Measurements from ENCODE around the gene XYLT2.

The XYLT2 gene

GRCh38 chr17:50352072-50352692 is 6.3 kb downstream of the XYLT2 start:
- DNase-seq = no peak

DNA sequence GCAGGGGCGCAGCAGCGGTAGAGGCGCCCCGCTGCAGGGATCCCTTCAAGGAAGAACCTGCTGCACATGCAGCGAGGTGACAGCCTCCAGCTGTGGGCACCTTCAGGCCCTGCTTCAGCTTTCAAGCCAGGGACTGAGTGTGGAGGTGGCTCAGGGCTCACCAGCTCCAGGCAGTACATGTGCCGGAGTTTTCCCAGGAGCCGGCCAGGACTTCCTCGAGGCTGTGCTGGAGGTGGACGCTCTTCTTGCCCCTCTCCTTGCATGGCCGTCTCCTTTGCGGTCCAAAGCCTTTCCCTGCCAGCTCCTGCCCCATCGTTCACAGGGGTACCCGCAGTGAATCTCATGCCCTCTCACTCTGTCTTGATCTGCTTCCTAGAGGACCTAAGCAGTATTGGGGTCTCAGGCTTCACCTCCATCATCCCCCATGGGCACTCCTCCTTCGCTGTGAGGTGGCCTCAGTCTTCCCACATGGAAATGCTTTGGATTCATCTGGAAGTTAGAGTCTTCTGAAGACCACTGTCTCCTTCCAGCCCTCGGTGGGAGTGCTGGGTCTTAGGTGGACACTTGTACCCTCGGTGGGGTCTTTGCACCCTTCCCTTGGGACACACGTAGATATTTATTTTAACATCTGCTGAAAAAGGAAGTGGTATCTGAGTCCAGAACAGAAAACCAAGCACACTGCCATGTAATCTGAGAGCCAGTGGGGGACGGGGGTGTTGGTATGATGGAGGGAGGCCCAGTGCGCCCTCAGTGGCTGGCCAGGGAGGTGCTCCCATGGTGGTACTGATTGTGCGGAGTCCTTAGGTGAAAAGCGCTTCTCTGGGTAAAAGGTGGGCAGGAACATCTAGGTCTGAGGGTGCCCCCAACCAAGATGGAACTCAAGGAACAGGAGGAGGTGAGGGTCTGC is 7.0 kb downstream of the XYLT2 start:
- DNase-seq = no peak

DNA sequence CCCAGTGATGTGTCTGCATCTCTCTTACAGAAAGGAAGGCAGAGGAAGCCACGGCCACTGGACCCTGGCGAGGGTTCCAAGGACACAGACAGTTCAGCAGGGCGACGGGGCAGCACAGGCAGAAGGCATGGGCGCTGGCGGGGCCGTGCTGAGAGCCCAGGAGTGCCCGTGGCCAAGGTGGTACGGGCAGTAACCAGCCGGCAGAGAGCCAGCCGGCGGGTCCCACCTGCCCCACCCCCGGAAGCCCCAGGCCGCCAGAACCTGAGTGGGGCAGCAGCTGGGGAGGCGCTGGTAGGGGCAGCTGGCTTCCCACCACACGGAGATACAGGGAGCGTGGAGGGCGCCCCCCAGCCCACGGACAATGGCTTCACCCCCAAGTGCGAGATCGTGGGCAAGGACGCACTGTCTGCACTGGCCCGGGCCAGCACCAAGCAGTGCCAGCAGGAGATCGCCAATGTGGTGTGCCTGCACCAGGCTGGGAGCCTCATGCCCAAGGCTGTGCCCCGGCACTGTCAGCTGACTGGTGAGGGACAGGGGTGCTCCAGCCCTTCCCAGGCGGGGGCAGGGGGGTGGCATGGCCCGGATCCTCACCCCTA is 7.8 kb downstream of the XYLT2 start:
- no peak for DNase-seq

- no peak for DNase-seq
Observed at GRCh38 chr17:50354198-50354597, 8.3 kb downstream of the XYLT2 start.

DNA sequence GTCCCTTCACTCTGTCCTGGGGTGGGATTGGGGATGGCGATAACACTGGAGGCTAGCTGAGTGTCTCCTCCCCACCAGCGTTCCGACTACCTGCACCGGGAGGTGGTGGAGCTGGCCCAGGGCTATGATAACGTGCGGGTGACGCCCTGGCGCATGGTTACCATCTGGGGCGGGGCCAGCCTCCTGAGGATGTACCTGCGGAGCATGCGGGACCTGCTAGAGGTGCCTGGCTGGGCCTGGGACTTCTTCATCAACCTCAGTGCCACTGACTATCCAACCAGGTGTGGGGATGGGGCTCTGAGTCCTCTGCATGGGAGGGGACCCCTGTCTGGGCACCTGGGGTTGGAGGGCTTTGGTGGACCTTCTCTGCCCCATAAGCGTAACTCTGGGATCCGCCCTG is 8.8 kb downstream of the XYLT2 start:
- no peak for DNase-seq

DNA sequence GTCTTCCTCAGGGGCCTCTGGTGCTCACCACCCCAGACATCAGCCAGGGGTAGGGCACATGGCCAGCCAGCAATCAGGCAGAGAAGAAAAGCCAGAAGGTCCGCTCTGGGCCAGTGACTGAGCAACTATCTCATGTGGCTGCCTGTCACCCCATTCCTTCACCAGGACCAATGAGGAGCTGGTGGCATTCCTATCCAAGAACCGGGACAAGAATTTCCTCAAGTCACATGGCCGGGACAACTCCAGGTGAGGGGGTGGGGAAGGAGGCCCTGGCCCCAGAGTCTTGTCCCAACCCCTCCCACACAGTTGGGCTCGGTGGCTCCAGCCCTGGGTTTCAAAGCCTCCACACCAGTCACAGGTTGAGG is 9.4 kb downstream of the XYLT2 start:
- no peak for DNase-seq

GRCh38 chr17:50355701-50356341 is 9.9 kb downstream of the XYLT2 start:
- no peak for DNase-seq

GRCh38 chr17:50356418-50356817 is 10.5 kb downstream of the XYLT2 start:
- no peak for DNase-seq

GRCh38 chr17:50356892-50357510 is 11.1 kb downstream of the XYLT2 start:
- DNase-seq = no peak

DNA sequence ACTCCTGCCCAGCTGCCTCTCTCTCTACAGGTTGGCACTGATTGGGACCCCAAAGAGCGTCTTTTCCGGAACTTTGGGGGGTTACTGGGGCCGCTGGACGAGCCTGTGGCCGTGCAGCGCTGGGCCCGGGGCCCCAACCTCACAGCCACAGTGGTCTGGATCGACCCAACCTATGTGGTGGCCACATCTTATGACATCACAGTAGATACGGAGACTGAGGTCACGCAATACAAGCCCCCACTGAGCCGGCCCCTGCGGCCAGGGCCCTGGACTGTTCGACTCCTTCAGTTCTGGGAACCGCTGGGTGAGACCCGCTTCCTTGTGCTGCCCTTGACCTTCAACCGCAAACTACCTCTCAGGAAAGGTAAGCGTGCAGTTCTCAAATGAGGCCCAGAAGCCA is 12.3 kb downstream of the XYLT2 start:
- no peak for DNase-seq

- no peak for DNase-seq
Observed at GRCh38 chr17:50359005-50359699, 13.2 kb downstream of the XYLT2 start.

- no peak for DNase-seq
Observed at GRCh38 chr17:50359998-50360461, 14.1 kb downstream of the XYLT2 start.

DNA sequence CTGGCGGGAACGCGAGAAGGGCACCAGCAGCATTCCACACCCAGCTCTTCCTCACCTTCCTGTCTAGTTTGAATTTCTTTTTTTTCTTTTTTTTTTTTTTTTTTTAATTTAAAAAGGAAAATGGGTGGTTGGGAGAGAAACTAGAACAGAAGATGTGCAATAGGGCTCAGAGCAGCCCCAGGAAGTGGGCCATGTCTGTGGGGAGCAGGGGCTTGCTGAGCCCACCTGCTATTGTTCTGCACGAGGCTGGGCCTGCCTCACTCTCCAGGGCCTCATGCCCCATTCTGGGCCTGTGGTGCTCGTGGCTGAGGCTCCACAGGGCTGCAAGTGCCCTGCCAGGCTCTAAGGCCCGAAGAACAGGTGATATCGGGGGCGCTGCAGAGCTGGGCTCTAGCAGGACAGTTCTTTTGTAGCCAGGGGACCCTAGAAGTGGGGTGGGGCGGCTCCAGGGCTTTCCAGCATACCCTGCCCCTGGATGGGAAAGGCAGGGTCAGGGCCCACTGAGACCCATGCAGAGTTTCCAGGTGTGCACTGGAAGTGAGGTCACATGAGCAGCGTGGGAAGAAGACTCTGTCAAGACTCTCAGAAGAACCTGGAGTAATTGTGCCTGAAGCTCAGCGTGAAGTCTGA is 14.7 kb downstream of the XYLT2 start:
- no peak for DNase-seq

DNA sequence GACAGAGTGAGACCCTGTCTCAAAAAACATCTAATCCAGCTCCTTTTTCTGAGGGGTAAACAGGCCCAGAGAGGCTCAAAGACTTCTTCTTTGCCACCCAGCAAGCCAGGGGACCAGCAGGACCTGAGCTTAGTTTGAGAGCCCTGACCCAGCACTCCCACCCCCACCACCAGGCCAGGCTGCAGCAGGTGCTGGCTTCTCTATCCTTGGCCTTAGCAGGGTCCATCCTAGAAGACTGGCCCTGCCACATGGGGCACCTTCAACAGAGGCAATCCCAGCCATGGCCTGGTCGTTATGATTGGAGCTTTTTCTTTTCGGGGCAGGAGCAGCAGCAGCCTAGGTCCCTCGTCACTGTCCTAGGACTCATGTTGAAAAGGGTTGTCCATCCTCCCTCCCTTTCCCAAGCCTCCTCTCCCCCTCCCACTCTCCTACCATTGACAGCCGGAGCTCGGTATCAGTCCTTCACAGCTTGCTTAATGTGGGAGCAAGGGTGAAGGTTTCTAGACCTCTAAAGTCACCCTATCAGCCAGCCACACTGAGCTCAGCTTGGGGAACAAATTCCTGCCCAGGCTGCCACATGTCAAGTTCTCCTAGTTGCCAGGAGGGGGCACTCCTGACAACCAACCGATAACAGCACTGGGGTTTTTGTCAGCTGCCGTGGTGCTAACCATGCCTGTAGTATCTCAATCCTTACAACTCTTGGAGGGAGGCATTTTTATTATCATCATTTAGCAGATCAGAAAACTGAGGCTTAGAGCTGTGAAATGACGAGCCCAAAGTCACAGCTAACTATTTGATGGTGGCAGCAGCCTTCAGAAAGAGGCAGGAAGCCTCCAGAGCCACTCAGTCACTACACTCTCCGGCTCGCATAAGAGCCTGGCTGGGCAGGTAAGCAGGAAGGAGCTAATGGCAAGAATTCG is 15.9 kb downstream of the XYLT2 start:
- peak; percentile 71 for DNase-seq

DNA sequence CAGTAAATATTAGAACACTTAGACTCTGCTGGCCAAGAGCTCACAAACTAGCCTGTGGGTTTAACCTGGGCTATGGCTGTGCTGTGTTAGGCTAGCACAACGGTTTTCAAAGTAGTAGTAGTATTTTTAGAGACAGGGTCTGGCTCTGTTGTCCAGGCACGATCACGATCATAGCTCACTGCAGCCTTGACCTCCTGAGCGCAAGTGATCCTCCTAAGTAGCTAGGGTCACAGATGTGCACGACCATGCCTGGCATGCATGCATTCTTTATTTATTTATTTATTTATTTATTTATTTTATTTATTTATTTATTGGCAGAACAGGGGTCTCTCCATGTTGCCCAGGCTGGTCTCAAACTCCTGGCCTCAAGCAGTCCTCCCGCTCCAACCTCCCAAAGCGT is 16.7 kb downstream of the XYLT2 start:
- no peak for DNase-seq

DNA sequence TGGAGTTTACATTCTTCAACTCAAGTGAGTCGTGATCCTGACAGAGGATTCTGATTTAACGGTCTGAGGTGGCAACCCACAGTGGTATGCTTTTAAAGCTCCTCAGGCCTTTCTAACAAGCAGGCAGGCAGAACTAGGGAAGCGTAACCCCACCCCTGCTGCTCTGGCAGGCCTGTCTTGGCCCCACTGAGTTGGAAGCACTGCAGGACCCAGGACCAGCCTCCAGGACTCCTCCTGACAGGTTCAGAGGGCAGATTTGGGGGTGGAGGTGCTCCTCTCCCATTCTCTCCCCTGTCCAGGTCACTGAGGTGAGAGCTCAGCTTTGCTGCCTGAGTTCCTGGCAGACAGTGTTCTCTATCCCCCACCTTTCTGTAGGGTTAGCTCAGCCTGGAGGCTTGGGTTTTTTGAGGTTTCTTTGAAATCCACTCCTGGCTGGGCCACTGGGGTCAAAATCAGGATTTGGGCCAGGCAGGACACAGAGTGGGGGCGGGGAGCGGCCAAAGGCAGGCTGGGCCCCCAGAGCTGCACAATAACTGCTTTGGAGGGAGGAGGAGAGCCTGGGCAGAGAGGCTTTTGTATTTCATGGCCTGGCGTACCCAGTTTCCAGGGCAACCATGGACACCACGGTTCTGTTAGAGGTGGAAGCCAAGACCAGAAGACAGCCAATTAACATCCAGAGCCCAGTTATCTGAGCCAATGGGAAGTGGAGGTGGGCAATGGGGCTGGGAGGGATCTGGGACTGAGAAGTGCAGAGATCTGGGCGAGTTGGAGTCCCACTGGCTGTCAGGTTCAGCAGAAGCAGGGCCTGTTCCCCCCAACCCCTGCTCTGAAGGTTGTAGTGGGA is 17.5 kb downstream of the XYLT2 start:
- DNase-seq = no peak

DNA sequence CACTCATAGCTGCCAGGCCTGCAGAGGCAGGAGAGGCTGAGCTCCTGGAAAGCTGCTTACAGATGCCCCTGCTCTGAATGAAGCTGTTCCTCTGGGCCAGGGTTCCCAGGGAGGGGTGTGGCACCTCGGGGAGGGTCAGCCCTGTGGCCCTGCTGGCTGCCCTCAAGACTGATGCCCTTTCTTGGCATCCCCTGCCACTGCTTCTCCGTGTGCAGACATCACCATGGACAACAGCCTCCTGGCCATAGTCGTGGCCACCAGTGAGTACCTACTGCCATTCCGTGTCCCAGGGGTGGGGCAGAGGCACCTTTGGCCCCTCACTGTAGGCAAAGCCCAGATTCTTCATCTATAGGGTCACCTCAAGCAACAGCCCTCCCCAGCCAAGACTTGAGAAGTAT is 18.1 kb downstream of the XYLT2 start:
- no peak for DNase-seq

- DNase-seq = peak; percentile 28
Observed at GRCh38 chr17:50364715-50365114, 18.8 kb downstream of the XYLT2 start.

GRCh38 chr17:50365165-50365564 is 19.2 kb downstream of the XYLT2 start:
- no peak for DNase-seq

Data from HCEC 1CT (cell line).